Astrocyte (in vitro differentiated cells and primary cell): ENCODE measurements around the gene INPP5J.

Experiments
- CTCF ChIP-seq: IDR thresholded peaks from 2 replicates; pipeline ENCODE4 v1.5.1; 2011; ENCODE audit warnings: low read depth, mild to moderate bottlenecking, inconsistent platforms, low read length, moderate library complexity; ENCODE audit not compliant: insufficient read depth
- EZH2 ChIP-seq: IDR thresholded peaks from 2 replicates; pipeline ENCODE4 v1.6.1; 2012; ENCODE audit warnings: mild to moderate bottlenecking, low read length, inconsistent platforms; ENCODE audit not compliant: insufficient read depth

DNA sequence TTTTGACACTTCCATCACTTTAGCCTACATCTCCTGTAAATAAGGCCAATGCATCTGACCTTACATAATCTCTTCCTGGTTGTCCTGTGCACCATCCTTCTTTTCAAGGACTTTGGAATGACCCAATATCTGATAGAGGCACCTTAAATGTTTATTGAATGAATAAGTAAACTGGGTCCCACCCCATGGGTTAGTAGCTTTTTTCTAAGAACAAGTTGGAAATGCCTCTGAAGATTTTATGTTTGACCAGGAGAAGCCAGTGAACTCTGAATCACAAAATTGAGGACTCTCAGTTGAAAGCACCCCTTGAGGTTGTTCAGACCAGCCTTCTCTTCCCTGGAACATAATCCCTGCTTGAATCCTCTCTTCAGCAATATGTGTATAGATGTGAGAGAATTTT lies 38.6 kb downstream of the INPP5J start:
- no peak for TF ChIP-seq CTCF
- TF ChIP-seq EZH2: no peak
